Peyer's patch (tissue), 4 donors: ENCODE results near the gene ZNF385D.

Experiments
- CTCF ChIP-seq, 6 experiments: fragments of 450-650 bp in 4 of 6; fragments of 200-600 bp in 2 of 6; sonication (generic) in 1 of 6; IDR thresholded peaks; one replicate each; pipeline ENCODE4 v1.5.1; 2017 to 2019; ENCODE audit warnings: antibody characterized with exemption in 6 of 6, mild to moderate bottlenecking in 3 of 6, moderate library complexity in 1 of 6
- POLR2A ChIP-seq, 2 donors: fragments of 450-650 bp; IDR thresholded peaks; one replicate each; pipeline ENCODE4 v1.5.1; 2017; ENCODE audit warnings: antibody characterized with exemption in 2 of 2, mild to moderate bottlenecking in 2 of 2, moderate library complexity in 2 of 2

- no peak for TF ChIP-seq CTCF (IDR thresholded peaks at IDR 0.05)
- TF ChIP-seq POLR2A (IDR thresholded peaks at IDR 0.05) = no peak
Measured at GRCh38 chr3:21392526-21392925, 358.5 kb downstream of the ZNF385D start.
